OCI-LY7 (cell line): ENCODE results near the gene IGFBP1. TPM values are rescaled to one million over a fixed set of nuclear protein-coding genes. Genes with fewer than 3 reads are reported as not detected.

Source experiments
- BruUV-seq: library from RNA; stranded (reverse); fragments of 400-500 nt; replicated peaks from 2 replicates; lab custom pipeline; 2021; lab: Mats Ljungman, UMichigan
- CTCF ChIA-PET: fragments of 300-600 bp; sonication (Branson Sonifier 250); formaldehyde crosslinking; loops from one replicate; lab custom pipeline; 2022; ENCODE audit warnings: antibody characterized with exemption; ENCODE audit not compliant: unreplicated experiment; lab: Charles Lee
- POLR2A ChIA-PET: fragments of 300-600 bp; sonication (Branson Sonifier 250); formaldehyde crosslinking; loops from one replicate; lab custom pipeline; 2022; ENCODE audit warnings: antibody characterized with exemption; lab: Charles Lee
- DNase-seq: peaks from one replicate; pipeline ENCODE4 v3.0.0-alpha.2; 2015; ENCODE audit warnings: low spot score
- H2AFZ ChIP-seq: fragments of 200-600 bp; sonication (generic), shearing (Covaris generic); 2 replicates; pipeline ENCODE4 v1.6.1; 2014; ENCODE audit warnings: mild to moderate bottlenecking, antibody characterized with exemption, low read length, moderate library complexity
- H3K27ac ChIP-seq: fragments of 200-600 bp; sonication (generic); 2 replicates; pipeline ENCODE4 v1.5.1; 2014; ENCODE audit warnings: mixed run types, low read depth, mild to moderate bottlenecking, moderate library complexity, low read length, inconsistent platforms; ENCODE audit not compliant: poor library complexity, severe bottlenecking
- H3K36me3 ChIP-seq: fragments of 200-600 bp; sonication (generic); 2 replicates; pipeline ENCODE4 v1.6.1; 2014; ENCODE audit warnings: mild to moderate bottlenecking, antibody characterized with exemption, low read length, moderate library complexity, mixed read lengths; ENCODE audit not compliant: insufficient read depth
- H3K4me1 ChIP-seq: fragments of 200-600 bp; sonication (generic); 2 replicates; pipeline ENCODE4 v1.5.1; 2014; ENCODE audit warnings: mild to moderate bottlenecking, low read length; ENCODE audit not compliant: insufficient read depth, poor library complexity, severe bottlenecking
- H3K4me2 ChIP-seq: fragments of 200-600 bp; sonication (generic); 2 replicates; pipeline ENCODE4 v1.6.1; 2014; ENCODE audit warnings: mild to moderate bottlenecking, low read length
- H3K4me3 ChIP-seq: fragments of 200-600 bp; sonication (generic); 2 replicates; pipeline ENCODE4 v1.5.1; 2014; ENCODE audit warnings: mild to moderate bottlenecking, low read depth, low read length; ENCODE audit not compliant: poor library complexity, severe bottlenecking
- H3K79me2 ChIP-seq: fragments of 200-600 bp; sonication (generic); 2 replicates; pipeline ENCODE4 v1.6.1; 2016; ENCODE audit warnings: low read depth, mild to moderate bottlenecking, low read length, moderate library complexity, mixed read lengths; ENCODE audit not compliant: insufficient read depth
- H3K9me2 ChIP-seq: fragments of 200-600 bp; sonication (generic); 2 replicates; pipeline ENCODE4 v1.6.1; 2016; ENCODE audit warnings: mild to moderate bottlenecking, low read length, mixed read lengths; ENCODE audit not compliant: insufficient read depth
- H3K9me3 ChIP-seq: fragments of 200-600 bp; sonication (generic); 2 replicates; pipeline ENCODE4 v1.6.1; 2014; ENCODE audit warnings: mild to moderate bottlenecking, mixed run types, low read length, mixed read lengths
- H4K20me1 ChIP-seq: fragments of 200-600 bp; sonication (generic); 2 replicates; pipeline ENCODE4 v1.6.1; 2014; ENCODE audit warnings: mild to moderate bottlenecking, antibody characterized with exemption, low read length, moderate library complexity, mixed read lengths; ENCODE audit not compliant: insufficient read depth
- EZH2phosphoT487 ChIP-seq: fragments of 200-600 bp; sonication (generic); IDR thresholded peaks from 2 replicates; pipeline ENCODE4 v1.6.1; 2018; ENCODE audit warnings: low read depth, borderline replicate concordance, mild to moderate bottlenecking, mixed run types, antibody characterized with exemption, low read length, moderate library complexity, mixed read lengths
- intact Hi-C: fragments of 100-400 bp; cut with micrococcal nuclease; formaldehyde crosslinking; loops from one replicate; pipeline ENCODE4 v1.10.0; 2022; ENCODE audit not compliant: unreplicated experiment
- total RNA-seq, 2 experiments: library from RNA; depleted of rRNA in 1 of 2; stranded (reverse); fragments of >200 nt in 1 of 2; shearing (Covaris generic) in 1 of 2; gene quantifications; 2 replicates each; pipeline ENCODE4 v1.2.3, GENCODE V29; 2014 to 2022
- TF ChIP-seq, protein P1 (sequence below): fragments of 200-600 bp; sonication (generic); conservative IDR thresholded peaks from 2 replicates; pipeline ENCODE4 v1.5.1; 2014; ENCODE audit warnings: mild to moderate bottlenecking, antibody characterized with exemption, low read length, moderate library complexity, mixed read lengths

Gene IGFBP1
- total RNA-seq, 2 experiments from 2014 or later, result not detected

DNA sequence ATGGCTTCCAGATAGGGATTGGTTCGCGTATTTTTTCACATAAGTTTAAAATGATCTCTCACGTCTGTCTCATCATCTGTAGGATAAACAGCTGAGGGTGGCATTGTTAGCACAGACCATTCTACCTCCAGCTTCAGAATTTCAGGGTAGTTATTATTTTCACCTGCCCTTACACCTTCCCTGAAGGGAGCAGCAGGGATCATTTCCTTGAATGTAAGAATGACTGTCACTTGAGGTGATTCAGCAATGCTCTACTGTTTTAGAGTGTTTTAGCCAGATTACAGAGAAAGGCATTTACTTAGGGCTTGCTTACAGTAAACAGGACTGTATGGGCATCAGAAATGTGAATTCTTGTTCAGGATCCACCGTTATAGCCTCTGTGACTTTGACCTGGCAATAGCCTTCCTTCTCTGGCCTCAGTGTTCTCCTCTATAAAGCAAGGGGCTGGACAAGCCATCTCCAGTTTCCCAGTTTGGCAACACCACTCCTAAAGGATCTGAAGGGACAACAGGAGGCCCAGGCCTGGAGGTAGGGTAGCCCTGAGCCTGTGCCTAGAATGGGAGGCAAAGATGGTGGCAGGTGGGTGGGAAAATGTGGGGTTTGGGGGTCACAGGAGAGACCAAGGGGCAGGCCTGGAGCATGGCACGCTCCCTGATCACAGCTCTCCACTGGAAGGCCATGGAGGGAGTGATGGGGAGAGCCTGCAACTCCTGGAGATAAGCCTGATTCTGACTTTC lies 1.2 kb upstream of the IGFBP1 start:
- no peak overlapping the region for H3K4me2 ChIP-seq
- ChIA-PET CTCF (no interaction called here), POLR2A (interaction anchor here (0.7 to 1.7 kb wide), 2 partner anchors 9 to 203 kb away, joined by 3 to 5 read pairs; no protein-coding TSS in a partner anchor)
- no peak for DNase-seq
- H3K27ac ChIP-seq, result no peak overlapping the region
- H4K20me1 ChIP-seq, result no peaks in the 10 kb centered on the region
- H3K9me3 ChIP-seq, result no peaks in the 10 kb centered on the region
- no peaks in the 10 kb centered on the region for H3K9me2 ChIP-seq
- H2AFZ ChIP-seq, result no peak overlapping the region
- no peaks in the 10 kb centered on the region for H3K79me2 ChIP-seq
- no peaks in the 10 kb centered on the region for H3K36me3 ChIP-seq
- H3K4me3 ChIP-seq, result no peak overlapping the region
- no peaks in the 10 kb centered on the region for H3K4me1 ChIP-seq
- intact Hi-C loops, result no loop called here
- no TSS peak for BruUV-seq
- no peak for TF ChIP-seq EZH2phosphoT487
- TF ChIP-seq, protein P1, sequence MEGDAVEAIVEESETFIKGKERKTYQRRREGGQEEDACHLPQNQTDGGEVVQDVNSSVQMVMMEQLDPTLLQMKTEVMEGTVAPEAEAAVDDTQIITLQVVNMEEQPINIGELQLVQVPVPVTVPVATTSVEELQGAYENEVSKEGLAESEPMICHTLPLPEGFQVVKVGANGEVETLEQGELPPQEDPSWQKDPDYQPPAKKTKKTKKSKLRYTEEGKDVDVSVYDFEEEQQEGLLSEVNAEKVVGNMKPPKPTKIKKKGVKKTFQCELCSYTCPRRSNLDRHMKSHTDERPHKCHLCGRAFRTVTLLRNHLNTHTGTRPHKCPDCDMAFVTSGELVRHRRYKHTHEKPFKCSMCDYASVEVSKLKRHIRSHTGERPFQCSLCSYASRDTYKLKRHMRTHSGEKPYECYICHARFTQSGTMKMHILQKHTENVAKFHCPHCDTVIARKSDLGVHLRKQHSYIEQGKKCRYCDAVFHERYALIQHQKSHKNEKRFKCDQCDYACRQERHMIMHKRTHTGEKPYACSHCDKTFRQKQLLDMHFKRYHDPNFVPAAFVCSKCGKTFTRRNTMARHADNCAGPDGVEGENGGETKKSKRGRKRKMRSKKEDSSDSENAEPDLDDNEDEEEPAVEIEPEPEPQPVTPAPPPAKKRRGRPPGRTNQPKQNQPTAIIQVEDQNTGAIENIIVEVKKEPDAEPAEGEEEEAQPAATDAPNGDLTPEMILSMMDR, result no peak

DNA sequence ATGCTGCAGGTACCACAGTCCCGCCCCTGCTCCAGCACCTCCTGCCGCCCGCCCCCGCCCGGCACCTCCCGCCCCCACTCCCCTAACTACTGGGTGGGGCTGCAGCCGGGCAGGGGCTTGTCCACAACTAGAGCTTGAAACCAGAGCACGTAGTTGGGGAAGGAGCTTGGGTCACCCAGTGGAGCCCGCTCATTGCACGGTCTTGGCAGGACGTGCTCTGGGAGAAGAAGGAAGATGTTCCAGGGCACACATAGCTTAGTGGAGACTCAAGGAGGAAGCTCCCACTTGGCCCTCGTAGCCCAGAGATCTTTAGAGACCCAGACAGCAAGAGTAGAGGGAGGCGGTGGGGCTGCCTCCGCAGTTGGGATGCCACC lies 692 bp downstream of the IGFBP1 start:
- no peaks in the 10 kb centered on the region for H4K20me1 ChIP-seq
- H3K79me2 ChIP-seq, result no peaks in the 10 kb centered on the region
- CTCF ChIA-PET, result no interaction called here
- DNase-seq, result no peak
- H3K27ac ChIP-seq, result no peak overlapping the region
- no TSS peak for BruUV-seq
- TF ChIP-seq EZH2phosphoT487, result no peak
- TF ChIP-seq, protein P1, result no peak
- intact Hi-C loops, result no loop called here
- POLR2A ChIA-PET, result no interaction called here
- H3K36me3 ChIP-seq, result no peaks in the 10 kb centered on the region
- H3K4me2 ChIP-seq, result no peak overlapping the region
- H3K9me3 ChIP-seq, result no peaks in the 10 kb centered on the region
- no peak overlapping the region for H3K4me3 ChIP-seq
- H3K4me1 ChIP-seq, result no peaks in the 10 kb centered on the region
- no peak overlapping the region for H2AFZ ChIP-seq
- no peaks in the 10 kb centered on the region for H3K9me2 ChIP-seq
